ENCODE results near the gene ADAMTSL2.

The ADAMTSL2 gene

DNA sequence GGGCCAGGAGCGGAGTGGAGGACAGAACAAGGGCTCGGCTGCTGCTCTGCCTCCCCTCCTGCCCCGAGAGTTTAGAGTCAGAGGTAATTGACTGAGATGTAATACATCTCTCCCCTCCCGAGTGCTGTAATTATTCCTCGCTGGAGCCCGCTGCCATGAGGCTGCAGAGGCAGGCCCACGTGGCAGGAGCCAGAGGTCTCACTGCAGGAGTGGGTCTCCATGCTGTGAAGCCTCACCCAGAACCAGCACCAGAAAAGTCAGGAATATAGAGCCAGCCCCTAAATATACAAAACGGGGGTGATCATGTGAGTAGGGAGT lies 72.2 kb downstream of the ADAMTSL2 start:
- DNase-seq (ENCODE audit: low spot score): no peak

DNA sequence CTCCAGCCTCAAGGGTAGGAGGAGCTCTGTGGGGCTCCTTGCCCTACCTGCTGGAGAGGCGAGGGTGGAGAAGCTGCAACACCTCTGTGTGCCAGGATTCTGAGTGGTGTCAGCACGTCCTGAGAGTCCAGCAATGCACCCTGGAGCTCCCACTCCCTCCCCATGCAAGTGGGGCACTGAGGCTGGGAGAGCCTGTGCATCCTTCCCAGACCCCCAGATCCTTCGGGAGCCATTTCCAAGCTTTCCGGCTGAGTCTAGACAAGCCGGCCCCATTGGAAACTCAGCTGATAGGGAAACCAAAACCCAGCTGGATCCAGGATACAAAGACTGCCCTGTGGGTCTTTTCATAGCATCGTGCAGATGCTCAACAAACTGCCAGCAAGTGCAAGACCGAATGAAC lies 72.9 kb downstream of the ADAMTSL2 start:
- no peak for DNase-seq (ENCODE audit: low spot score)

DNA sequence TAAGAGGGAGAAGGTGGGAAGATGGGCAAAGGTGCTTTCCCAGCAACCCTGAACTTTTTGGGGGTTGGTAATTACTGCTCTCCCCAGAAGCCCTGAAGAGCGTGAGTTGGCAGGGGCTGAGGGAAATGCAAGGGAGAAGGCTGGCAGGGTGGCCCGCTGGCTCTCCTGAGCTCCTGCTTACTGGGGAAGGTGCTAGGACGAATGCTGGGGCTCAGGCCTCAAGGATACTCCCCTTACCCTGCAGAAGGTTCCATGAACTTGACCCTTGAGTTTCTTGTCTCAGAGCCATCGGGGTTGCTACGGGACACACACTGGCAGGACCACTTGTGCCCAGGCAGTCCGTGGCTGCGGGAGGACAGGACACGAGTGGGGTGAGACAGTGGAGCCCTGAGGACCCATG lies 73.5 kb downstream of the ADAMTSL2 start:
- DNase-seq (ENCODE audit: low spot score): no peak

DNA sequence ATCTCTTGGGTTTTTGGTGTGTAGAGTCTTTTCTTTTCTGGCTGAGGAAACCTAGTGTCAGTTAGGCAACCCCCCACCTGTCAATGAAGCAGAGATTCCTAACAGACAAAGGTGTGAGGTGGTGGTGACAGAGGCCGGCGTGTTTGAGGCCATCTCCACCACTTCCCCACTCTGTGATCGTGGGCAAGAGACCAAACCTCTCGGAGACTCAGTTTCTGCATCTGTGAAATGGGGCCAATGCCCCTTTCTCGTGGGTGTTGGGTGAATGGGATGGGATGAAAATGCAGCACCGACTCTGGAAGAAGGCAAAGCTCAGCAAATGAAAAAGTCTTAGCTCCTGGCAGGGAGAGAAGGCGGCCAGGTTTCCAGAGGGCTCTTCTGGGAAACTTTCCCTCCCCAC lies 73.9 kb downstream of the ADAMTSL2 start:
- DNase-seq (ENCODE audit: low spot score): no peak

DNA sequence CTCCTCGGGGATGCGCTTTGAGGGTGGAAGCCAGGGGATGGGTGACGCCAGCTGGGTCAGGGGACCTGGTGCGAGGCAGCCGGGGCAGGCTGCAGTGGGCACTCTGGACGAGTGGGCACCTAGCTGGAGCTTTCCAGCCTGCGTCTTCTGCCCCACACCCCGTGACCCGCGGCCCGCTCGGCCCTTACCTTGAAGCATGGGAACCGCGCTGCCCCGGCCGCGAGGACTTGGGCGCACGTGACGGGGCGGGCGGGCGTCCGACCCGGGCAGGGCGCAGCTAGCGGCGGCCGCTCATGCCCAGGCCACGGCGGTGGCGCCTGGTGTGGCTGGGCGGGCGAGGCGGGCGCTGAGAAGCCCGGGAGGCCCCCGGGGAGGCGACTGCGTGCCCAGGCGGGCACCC lies 74.4 kb downstream of the ADAMTSL2 start:
- DNase-seq (ENCODE audit: low spot score): no peak

DNA sequence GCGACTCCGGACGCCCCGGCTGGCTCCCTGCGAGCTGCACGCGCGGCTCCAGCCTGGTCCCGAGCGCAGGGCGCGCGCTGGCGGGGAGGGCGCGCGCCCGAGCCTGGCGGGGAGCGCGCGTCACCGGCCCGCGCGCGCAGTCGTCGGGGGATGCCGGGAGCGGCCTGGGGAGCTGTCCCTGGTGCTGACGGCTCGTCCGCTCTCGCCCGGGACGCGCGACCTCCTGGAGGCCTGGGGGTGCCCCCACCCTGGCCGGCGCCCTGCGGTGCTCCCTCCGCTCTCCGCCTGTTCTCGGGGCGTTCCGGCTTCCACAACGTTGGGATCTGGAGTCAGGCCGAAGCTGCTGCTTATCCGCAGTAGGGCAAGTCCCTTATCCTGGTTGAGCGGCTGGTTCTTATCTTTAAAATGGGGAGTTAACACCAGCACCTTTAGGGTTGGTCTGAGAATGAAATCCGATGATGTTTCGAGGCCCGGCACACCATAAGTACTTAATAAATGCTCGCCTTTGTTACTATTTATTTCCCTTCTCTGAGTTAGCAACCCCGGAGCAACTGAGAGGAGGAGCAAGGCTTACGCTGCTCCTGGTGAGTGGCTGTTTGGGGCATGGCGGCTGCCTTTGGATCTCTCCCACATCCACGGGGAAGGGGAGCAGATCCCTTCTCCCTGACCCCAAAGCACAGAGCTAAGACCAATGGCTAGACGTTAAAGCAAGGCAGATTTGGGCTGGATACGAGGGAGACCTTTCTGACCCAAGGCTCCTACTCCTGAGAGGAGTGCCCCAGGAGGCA lies 75.0 kb downstream of the ADAMTSL2 start, which contains the start of gene FAM163B:
TSS of gene FAM163B (minus strand) at position 79 of the 788 bp plus-strand sequence. CDS start 29,166 bp downstream, outside the sequence.
- DNase-seq (ENCODE audit: low spot score): no peak

DNA sequence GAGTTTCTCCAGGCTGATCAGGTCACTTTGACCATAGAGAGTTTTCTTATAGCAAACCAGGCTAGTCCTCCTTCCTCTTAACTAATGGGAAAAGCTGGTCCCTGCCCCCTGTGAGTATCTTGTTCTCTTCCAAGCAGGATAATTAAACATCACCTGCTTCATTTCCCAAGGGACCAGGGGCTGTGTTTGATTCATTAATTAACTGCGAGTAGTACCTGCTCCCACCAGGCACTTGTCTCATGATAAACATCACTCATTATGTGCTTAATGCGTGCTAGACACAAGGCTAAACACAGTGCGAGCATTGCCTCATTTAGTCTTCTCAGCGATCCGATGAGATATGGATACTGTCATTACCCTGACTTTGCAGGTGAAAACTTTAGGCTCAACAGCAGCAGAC lies 76.3 kb downstream of the ADAMTSL2 start:
- DNase-seq (ENCODE audit: low spot score): no peak

DNA sequence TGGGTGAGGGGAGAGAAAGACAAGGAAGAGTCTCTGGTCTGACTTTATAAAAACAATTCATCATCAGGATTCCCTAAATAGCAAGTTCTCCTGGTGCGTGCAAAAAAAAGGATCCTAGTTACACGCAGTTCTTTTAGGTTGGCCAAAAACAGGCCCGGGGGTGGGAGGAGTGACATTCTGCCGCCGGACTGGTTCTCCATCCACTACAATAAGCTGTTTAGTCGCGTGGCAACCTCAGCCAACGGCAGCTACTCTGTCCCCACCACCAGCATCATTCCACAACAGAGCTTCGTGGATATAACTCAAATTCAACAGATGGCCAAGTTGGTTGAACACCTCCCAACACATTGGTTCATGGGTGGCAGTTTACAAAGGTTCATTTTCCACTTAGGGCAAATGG lies 77.5 kb downstream of the ADAMTSL2 start:
- DNase-seq (ENCODE audit: low spot score): no peak

DNA sequence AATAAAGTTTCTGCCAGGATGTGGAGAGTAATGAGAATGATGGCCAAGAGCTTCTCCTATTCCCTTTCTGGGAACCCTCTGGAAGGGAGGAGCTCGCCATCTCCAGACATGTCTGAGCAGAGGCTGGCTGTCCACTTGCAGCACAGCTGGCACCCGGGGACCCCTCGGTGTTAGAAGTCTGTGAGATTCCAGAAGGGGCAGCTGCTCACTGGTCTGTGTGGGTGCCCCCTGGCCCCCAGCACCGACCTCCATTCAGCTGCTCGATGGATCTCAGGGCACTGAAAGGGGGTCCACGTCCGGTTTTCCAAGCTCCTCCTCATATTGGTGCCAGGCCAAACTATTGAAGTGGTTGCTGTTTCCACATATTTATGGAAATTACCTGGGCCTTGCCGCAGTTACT lies 78.3 kb downstream of the ADAMTSL2 start:
- no peak for DNase-seq (ENCODE audit: low spot score)

DNA sequence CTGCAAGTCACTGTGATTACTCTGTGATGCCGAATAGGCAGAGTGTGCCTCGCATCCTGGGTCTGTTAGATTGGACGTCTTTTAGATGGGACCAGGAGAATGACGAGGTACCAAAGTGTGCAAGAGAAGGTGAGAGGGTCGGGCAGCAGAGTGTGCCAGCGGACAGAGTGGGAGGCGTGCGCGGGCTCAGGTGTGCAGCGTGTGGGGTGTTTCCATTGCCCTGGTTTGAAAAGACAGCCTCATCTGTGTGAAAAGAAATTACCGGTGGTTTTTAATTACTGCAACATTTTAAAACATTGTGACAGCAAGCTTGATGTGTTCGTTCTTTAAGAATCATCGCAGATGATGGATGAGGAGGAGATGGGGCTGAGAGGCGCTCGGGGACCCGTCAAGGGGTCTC lies 78.9 kb downstream of the ADAMTSL2 start:
- DNase-seq (ENCODE audit: low spot score): no peak

DNA sequence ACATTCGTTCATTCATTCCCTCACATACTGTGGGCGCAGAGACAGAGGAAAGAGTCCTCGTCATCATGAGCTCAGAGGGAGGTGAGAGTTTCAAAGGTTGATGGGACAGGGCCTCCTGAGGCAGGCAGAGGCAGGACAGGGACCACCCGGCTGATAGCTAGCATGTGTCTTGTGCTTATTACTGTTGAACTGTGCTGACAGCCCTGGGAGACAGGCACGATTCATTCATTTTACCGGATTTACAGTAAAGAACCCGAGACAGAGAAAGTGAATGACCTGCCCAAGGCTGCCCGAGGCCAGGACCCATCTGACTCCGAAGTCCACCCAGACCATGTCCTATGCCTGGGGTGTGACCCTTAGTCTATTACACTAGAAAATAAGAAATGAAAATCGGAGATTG lies 79.6 kb downstream of the ADAMTSL2 start:
- DNase-seq (ENCODE audit: low spot score): no peak

DNA sequence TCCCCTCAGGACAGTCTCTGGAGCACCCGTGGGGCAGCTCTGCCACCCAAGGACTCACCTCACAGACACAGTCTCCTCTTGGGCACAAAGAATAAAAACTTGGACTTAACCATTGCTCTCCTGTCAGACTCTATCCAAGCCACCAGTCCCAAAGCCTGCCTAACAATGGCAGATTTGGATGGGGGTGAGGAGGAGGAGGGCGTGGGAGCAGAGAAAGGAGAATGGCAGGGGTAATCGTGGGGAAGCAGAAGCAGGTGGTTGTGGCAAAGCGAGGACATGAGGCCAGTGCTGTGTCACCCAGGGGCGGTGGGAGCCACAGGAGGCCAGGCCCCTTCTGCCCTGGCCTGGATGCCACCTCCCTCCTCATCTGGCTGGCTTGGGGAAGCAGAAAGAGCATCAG lies 80.2 kb downstream of the ADAMTSL2 start:
- no peak for DNase-seq (ENCODE audit: low spot score)

DNA sequence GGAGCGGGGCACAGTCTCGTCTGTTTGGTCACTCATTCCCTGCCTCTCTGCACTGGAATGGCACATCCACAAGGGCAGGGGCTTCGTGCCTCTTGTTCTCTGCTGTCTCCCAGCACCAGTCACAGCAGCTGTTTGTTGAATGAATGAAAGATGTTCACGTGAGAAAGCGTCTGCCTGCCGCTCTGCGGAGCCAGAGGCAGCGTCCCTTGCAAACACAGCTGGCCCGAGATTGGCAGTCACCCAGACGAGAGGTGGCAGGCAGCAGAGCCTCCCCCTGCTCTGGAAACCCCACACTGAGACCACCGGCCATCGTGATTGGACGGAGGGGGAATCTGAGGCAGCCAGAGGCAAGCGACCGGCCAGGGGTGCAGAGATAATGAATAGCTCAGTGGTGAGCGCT lies 80.7 kb downstream of the ADAMTSL2 start:
- no peak for DNase-seq (ENCODE audit: low spot score)

DNA sequence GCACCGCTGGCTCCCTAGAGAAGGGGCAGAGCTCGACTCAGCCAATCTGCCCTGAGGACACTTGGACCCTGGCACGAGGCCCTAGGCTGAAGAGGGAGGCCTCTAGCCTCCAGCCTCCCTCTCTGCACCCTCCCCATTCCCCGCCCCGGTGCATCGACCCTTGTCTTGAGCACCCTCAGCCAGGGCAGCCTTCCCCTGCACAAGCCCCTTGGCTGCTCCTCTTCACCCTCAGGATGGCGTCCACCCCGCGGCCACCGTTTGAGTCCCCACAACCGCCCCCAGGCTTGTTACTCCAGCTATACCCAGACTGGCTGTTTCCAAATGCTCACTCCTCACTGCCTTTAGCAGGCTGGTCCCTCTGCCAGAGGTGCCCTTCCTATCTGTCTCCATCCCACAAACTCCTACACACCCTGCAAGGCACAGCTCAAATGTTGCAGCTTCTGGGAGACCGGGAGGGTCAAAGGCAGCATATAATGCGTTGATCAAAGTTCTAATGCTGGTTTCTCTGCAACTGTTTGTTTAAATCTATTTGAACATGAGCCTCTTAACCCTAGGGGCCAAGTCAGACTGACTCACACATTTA lies 81.2 kb downstream of the ADAMTSL2 start:
- DNase-seq (ENCODE audit: low spot score): no peak

DNA sequence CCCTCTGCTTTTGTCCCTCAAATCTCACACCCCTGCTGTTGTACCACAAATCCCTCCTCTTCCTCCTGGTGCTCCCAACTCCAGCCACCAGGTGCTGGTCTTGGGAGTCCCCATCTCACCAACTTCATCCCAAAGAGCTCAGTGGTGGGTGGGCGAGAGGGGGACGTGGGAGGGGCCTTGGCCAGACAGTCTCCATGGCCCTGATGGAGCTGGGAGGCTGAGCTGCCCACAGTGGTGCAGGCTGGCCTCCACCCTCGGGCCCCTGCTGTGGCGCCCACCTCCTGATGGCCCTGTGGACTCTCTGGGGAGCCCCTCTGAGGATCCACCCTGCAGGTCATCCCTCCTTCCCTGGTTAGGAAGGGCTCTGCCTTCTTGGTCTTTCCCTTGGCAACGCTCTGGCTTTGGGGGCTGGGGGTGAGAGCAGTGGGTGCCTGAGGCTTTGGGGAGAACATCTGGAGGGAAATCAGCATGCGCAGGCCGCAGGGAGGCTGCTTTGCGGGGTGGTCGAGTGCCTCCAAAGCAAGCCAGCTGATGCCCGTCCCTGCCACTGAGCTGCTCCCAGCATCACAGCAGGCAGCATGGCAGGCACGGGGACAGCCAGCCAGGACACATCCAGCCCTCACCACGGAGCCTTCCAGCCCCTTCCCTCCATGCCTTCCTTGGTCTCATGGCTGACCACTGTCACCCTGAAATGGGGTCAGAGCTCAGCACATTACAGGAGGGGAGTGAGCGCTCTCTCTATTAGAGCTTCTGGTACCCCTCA lies 82.3 kb downstream of the ADAMTSL2 start:
- DNase-seq (ENCODE audit: low spot score): no peak

DNA sequence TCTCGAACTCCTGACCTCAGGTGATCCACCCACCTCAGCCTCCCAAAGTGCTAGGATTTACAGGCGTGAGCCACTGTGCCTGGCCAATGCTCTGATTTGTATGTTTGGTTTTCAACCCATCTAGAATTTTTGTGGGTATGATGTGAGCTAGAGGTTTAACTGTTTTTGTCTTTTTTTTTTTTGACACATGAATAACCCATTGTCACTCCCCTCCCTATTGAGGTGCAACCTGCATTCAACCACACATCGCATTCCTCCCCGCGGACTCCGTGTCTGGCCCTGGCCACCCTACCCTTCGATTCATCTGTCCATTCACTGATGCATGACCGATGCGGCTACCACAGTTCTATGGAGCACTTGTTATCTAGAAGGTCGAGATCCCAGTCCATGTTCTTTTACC lies 84.2 kb downstream of the ADAMTSL2 start:
- no peak for DNase-seq (ENCODE audit: low spot score)

DNA sequence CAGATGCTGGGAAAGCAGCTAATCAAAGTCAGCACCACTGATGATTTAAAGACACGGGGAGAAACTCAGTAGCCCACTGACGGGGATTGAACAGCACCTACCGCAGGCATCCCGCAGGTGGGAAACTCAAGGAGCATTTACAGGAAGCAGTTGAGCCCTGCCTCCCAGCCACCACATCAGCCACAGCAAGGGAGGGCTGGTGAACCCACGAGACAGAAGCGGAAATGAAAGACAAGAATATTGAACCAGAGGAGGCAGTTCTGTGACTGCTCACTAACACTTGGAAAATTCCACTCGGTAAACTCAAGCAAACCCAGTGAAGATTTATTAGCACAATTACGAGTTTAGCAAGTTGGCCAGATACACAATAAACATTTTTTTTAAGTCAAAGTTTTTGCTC lies 85.3 kb downstream of the ADAMTSL2 start:
- DNase-seq (ENCODE audit: low spot score): peak; percentile 71

DNA sequence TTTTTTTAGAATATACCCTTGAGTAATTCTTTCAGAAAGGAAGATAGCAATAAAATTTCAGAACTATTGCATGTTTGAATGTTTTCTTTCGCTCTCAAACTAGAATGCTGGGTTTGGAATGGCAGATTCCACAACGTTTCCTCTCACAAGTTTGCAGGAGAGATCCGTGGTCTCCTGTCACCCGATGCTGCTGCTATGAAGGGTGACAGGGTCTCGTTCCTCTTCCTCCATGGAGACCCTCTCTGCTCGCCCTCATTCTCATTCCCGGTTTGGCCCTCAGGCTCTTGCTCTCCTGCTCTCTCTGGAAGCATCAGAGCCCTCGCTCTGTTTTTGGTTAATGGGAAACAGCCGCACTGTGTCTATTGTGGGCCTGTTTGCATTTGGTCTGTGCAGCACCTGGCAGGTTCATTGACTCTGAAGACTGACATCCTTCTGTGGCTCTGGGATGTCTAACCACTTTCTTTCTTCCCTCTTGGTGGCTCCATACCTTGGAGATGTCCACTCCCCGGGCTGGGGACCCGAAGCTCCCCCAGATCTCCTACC lies 87.3 kb downstream of the ADAMTSL2 start:
- DNase-seq (ENCODE audit: low spot score): no peak

DNA sequence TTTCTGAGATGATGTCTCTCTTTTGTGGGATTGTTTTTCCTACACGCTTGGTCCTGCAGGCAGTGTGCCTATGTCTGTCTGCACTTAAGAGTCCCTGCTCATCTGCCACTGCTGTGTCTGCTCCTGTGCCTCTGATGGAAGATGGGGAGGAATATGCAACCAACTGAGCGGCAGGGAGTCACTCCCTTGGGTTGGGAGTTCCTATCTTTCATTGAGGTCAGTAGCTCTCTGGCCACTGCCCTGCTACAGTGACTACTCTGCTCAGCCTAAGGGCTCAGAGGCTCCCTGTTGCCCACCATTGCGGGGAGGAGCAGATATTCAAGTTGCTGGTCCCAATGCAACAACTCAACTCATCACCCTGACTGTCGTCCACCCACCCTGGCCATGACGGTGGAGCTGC lies 88.1 kb downstream of the ADAMTSL2 start:
- no peak for DNase-seq (ENCODE audit: low spot score)

Data from Ammon's horn (tissue), 1 donor.